GM18499 (cell line): Measurements from ENCODE around the gene LOXHD1.

ENCODE experiments used
- ATAC-seq: cut with Tn5 transposase; IDR thresholded peaks from one replicate; pipeline ENCODE4 v1.9.1; 2021; ENCODE audit warnings: moderate number of reproducible peaks; ENCODE audit not compliant: insufficient read depth, unreplicated experiment

LOXHD1 gene

GRCh38 chr18:46555213-46555612 lies 101.8 kb downstream of the LOXHD1 start:
- ATAC-seq, result no peak

- no peak for ATAC-seq
Observed at GRCh38 chr18:46554406-46555080, 102.5 kb downstream of the LOXHD1 start.

- no peak for ATAC-seq
Observed at GRCh38 chr18:46550609-46551008, 106.4 kb downstream of the LOXHD1 start.

- ATAC-seq, result no peak
Observed at GRCh38 chr18:46547520-46547919, 109.5 kb downstream of the LOXHD1 start.

- ATAC-seq, result no peak
Observed at GRCh38 chr18:46546111-46546640, 110.8 kb downstream of the LOXHD1 start.

GRCh38 chr18:46542545-46542944 lies 114.5 kb downstream of the LOXHD1 start:
- no peak for ATAC-seq

- ATAC-seq, result no peak
Observed at GRCh38 chr18:46541626-46542189, 115.3 kb downstream of the LOXHD1 start.

- no peak for ATAC-seq
Observed at GRCh38 chr18:46538376-46538775, 118.6 kb downstream of the LOXHD1 start.

- no peak for ATAC-seq
Observed at GRCh38 chr18:46536215-46536874, 120.7 kb downstream of the LOXHD1 start.

- no peak for ATAC-seq
Observed at GRCh38 chr18:46531482-46531881, 125.5 kb downstream of the LOXHD1 start.

GRCh38 chr18:46528037-46528436 lies 129.0 kb downstream of the LOXHD1 start:
- no peak for ATAC-seq

- ATAC-seq, result no peak
Observed at GRCh38 chr18:46519870-46520269, 137.2 kb downstream of the LOXHD1 start.

- no peak for ATAC-seq
Observed at GRCh38 chr18:46518438-46518837, 138.6 kb downstream of the LOXHD1 start.

GRCh38 chr18:46516555-46516954 lies 140.5 kb downstream of the LOXHD1 start:
- ATAC-seq, result no peak

GRCh38 chr18:46510386-46510785 lies 146.6 kb downstream of the LOXHD1 start:
- no peak for ATAC-seq

- ATAC-seq, result no peak
Observed at GRCh38 chr18:46509530-46509929, 147.5 kb downstream of the LOXHD1 start.

- ATAC-seq, result no peak
Observed at GRCh38 chr18:46506974-46507586, 149.9 kb downstream of the LOXHD1 start.

GRCh38 chr18:46502444-46502843 lies 154.6 kb downstream of the LOXHD1 start:
- no peak for ATAC-seq

- ATAC-seq, result no peak
Observed at GRCh38 chr18:46497129-46497528, 159.9 kb downstream of the LOXHD1 start.

- ATAC-seq, result no peak
Observed at GRCh38 chr18:46488471-46489213, 168.4 kb downstream of the LOXHD1 start.
